Measurements from ENCODE around the gene CSMD2. TPM values are rescaled to one million over a fixed set of nuclear protein-coding genes. Genes with fewer than 3 reads are reported as not detected.

CSMD2 gene
- total RNA-seq, 1 donor from 2014 or later: 38.4 TPM

GRCh38 chr1:33667386-33668282 is 497.4 kb downstream of the CSMD2 start:
- no peak for DNase-seq

DNA sequence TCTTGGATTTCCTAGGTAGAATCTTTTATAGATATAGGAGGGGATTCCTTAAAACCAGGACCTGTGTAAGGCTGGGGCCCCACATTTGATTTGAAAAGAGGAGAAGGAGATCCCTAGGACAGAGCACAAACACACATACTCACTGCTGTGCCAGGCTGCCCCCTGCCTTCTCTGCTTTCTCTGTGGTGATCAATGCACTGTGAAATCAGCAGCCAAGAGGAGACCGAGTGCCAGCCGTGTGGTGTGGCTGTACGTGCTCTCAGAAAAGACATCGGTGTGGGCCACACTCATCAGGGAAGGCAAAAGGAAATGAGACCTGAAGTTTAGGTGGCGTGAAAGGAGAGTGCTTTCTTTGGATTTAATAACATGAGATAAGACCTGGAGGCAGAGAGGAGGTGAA is 498.4 kb downstream of the CSMD2 start:
- no peak for DNase-seq

DNA sequence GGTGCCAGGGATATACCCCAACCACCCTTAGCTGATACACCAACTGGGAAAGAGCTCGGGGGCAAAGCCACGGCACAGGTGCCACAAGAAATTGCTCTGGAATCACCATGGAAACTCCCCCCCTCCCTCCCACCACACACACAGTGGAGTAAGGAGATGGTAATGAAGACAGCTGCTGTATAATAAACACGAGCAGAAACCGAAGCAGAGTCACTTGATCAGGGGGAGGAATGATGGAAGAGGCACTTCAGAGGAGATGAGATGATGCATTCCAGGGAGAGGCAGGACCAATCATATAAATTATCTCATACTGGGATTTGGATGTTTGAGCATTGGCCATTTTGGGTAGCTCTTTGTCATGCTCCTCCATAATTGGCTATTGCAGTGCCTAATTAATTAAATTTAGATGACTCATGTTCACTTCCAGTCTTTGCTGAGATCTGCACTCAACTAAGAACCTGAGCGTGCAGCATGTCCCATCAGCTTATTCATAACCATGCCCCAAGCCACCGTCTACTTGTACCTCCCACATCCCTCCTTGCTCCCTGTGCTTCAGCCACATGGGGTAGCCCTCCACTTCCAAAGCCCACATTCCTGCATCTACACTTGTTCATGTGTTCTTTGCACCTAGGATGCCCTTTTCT is 503.1 kb downstream of the CSMD2 start:
- DNase-seq: peak; percentile 24

DNA sequence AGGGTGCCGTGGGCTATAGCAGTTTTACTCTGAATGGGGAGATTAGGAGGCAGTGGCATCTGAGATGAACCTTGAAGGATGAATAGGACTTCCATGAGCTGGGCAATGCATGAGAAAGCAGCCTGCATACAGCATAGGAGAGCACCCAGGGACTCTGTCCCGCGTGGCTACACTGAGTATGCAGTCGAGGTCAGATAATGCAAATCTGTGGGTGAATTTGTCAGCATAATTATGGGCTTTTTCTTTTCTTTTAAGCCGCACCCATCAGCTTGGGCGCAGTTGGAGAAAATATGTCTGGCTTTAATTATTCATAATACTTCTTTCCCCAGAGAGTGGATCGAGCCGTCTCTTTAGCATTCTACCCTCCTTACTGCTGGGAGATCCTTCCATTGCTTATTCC is 504.1 kb downstream of the CSMD2 start:
- no peak for DNase-seq

DNA sequence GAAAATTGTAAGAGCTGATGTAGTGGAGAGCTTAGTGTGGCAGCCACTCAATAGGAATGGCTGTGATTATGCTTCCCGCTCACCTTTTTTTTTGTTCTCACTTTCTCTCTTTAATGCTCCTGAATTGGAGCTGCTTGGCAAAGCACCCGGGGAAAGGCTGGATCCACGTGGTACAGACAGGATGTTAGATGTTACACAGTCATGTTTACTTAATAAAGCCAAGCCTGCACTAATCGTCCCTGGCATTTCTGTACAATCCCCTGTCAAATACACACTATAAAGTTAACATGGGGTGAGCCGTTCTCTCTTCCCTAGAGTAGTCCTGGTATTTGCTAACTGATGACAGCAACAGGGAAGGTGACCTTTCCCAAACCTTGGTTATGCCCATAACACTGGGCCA is 504.8 kb downstream of the CSMD2 start:
- DNase-seq: no peak

- no peak for DNase-seq
Observed at GRCh38 chr1:33659641-33660040, 505.4 kb downstream of the CSMD2 start.

GRCh38 chr1:33657833-33658232 is 507.2 kb downstream of the CSMD2 start:
- DNase-seq: no peak

DNA sequence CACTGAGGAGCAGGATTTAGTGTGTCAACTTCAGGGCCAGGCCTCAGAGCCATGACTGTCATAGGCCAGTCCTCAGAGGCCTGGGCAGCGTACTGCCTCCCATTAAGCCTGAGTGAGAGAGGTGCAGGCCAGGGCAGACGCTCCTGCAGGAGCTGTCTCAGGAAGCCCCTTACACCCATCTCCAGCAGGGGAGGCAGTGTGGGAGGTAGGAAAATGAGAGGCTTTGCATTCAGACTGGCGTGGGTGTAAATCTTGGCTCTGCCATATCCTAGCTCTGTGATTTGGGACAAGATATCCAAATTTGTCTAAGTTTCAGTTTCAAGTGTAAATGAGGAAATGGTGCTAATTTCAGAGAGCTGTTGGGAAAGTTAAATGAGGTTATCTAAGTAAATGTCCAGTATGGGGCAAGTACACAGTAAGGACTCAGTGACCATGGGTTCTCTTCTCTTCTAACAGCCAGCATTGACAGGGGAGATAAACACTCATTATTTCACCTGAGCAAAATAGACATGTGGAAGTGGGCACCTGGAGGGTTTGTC is 508.5 kb downstream of the CSMD2 start:
- peak; percentile 38 for DNase-seq

DNA sequence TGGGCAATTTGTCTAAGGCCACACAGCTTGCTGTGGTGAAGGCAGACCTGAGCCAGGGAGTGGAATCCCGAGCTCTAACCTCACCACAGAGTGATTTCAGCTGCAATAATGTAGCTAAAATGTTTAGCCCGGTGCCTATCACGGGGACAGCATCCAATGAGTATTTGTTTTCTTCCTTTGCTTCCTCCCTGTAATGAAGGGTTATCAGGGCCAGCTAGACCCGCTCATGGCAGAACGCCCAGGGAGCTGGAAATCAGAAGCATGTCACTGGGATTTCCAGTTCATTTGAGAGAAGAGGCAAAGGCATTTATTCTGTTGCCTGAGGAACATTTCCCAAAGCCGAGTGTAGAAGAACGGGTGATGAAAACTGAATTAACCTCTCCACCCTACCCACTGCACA is 509.5 kb downstream of the CSMD2 start:
- DNase-seq: no peak

GRCh38 chr1:33654267-33654834 is 510.7 kb downstream of the CSMD2 start:
- DNase-seq: no peak

DNA sequence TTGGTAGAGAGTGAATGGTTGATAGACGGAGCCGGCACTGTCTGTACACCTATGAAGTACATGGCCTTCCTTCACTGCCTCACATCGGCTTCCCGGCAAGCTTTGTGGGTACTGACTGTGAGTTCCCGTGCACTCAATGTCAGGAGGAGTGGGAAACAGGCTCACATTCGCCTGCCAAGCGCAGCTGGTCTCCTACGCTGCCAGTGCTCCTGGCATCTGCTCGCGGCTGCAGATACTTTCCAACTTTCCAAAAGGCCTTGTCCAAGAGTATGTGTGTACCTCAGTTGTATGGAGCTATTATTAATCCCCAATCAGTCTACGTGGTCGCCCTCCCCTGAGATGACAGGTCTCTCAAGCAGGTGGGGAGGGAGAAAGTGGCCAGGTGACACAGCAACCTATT is 511.8 kb downstream of the CSMD2 start:
- peak; percentile 51 for DNase-seq

DNA sequence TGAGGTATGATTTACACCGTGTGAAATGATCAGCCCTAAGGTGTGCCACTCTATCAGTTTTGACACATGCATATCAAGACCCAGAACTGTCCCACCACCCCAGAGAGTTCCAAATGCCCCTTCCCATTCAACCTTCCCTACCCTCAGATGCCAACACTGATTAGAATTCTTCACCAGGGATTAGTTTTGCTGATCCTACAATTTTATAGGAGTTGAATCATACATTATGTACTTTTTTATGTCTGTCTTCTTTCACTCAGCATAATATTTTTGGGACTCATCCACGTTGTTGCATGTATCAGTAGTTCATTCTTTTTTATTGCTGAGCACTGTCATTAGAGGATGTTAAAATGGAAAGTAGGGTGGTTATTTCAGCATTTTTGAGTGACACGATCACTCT is 514.3 kb downstream of the CSMD2 start:
- no peak for DNase-seq

GRCh38 chr1:33649759-33650158 is 515.3 kb downstream of the CSMD2 start:
- no peak for DNase-seq

DNA sequence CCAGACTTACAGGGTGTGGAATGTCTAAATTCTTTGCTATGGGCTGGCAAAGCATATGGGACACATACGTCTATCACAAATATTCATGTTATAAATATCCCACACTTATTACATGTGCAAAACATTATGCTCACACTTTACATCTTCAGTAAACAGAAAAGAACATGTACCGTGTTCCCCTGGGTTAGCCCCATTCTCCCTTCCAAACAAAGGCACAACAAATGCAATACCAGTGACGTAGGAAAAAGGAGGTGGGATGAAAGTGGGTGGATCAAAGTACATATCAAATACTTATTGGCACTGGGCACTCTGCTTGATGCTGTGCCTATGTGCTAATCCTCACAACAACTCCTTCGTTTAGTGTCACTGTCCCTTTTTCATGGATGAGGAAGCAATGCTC is 521.8 kb downstream of the CSMD2 start:
- DNase-seq: no peak

DNA sequence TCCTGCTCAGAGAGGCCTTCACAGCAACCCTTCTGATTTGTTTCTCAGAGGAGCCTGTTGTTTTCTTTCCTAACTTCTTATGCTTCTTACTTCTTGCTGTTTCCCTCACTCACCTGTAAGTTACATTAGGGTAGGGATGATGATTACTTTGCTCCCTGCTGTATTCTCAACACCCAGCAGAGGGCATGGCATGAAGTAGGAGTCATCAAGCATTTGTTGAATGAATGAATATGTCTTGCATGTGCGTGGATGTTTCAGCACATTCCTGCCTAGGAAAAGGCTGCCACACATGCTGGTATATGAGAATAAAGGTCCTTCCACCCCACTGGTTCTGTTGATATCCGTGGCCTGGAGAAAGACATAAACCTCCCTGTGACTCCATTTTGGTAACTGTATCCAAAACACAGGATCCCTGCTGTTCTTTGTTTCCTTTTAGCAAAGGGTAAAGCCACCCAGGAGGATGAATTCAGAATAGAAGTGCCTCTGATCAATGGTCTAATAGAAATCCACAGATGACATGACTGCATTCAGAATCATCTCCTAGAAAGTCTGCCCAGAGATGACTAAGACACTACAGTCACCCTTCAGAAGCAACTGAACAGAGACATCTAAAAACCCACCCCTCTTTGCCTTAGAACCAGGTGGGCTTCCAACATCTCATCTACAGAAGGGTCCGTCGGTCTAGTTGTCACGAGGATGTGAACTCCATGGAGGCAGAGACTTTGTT is 523.8 kb downstream of the CSMD2 start:
- DNase-seq: no peak

- DNase-seq: no peak
Observed at GRCh38 chr1:33640114-33640660, 524.8 kb downstream of the CSMD2 start.

DNA sequence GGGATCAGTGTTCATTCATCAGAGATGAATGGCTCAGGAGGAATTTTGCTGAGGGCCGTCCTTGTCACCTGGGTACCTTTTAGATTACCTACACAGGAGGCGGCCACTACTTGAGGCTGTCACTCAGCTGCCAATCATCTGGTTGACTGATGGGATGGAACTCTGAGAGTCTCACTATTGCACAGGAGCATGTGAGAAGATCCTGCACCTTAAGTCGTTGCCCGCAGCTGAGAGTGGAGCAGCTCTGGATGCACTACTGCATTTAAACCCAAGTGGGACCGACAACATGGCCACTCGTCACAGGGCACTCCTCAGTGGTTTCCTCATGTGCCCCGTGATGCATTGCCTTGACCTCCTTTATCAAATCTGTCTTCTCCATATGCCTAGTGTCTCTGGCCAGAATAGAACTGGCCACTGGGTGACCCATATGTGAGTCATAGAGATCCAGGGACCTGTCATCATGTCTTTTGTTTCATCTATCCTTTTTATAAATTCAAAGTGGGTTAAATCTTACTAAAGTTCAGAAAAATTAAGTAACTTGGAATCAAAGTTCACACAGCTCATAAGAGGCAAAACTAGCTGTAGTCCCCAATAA is 527.1 kb downstream of the CSMD2 start:
- no peak for DNase-seq

- DNase-seq: no peak
Observed at GRCh38 chr1:33636209-33636608, 528.8 kb downstream of the CSMD2 start.

DNA sequence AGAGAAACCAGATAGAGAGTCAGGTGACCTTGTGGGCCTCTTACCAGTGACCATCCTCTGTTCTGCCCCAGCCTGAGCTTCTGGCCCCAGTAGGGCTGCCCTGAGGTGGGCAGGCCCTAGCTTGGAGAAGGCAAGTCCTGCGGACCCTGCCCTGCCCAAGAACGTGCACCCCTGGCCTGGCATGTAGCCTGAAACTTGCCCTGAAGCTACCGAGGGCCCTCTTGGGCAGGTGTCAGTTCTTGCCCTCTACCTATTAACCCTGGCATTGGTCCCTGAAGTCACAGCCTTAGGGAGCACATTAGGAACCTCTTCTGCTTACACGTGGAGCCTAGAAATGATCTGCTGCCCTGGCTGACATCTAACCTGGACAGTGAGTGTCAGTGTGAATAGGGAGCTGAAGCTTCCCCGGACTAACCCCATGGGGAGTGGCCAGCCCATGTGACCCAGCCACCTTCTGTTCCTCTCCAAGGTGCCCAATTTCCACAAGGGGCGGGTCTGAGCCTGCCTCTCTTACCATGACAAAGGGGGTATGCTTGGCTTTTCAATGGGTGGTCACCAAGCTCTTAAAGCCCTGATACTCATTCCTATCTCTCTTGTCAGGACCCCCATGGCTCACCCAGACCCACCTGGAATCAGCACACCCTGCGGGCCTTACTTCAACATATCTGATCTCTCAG is 529.6 kb downstream of the CSMD2 start:
- no peak for DNase-seq

DNA sequence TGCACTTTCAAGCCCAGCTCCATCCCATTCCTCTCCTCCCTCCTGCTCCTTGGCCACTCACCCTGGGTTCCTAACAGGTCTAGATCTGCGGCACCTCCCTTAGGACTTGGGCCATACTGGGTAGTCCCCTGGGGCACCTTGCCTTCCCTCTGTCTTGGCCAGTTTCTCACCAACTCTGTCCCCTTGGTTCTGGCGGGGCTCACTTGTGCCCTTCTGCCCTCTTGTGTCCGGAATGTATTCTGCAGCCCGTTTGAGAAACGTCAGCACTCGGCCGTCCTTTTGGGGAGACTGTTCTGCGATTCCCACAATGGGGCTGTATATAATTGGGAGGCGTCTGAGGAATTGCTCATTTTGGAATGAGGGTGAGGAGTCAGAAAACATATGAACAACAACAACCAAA is 530.2 kb downstream of the CSMD2 start:
- no peak for DNase-seq

DNA sequence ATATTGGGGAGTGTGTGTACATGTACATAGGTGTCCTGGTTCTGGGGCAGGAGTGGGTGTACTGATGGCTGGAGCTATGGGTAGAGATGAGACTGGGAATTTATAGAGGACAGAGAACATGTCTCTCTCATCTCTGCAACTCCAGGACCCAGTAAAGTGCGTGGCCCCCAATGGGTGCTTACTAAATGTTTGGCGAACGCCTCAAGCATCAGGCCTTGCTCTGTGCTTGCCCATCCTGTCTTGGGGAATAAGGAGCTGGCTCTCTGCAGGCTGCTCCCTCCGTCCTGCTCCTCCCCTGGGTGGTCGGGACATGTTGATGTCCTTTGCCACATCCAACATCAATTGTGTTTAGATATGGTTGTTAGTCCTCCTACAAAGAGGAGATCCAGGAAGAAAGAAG is 530.9 kb downstream of the CSMD2 start:
- DNase-seq: no peak
